Esophagus (tissue), 2 donors: ENCODE results near the gene FAAP20. TPM values are rescaled to one million over a fixed set of nuclear protein-coding genes. Genes with fewer than 3 reads are reported as not detected.

Source experiments
- H3K27ac ChIP-seq, 2 donors: one replicate each; pipeline ENCODE4 v1.5.1; 2013; ENCODE audit warnings: low read depth in 2 of 2, mild to moderate bottlenecking in 2 of 2, inconsistent platforms in 1 of 2, low read length in 1 of 2, moderate library complexity in 1 of 2
- H3K27me3 ChIP-seq, 2 donors: one replicate each; pipeline ENCODE4 v1.6.1; 2013; ENCODE audit warnings: low read length in 2 of 2, control low read depth in 1 of 2, mild to moderate bottlenecking in 1 of 2; ENCODE audit not compliant: insufficient read depth in 2 of 2, control insufficient read depth in 1 of 2
- H3K36me3 ChIP-seq, 2 donors: one replicate each; pipeline ENCODE4 v1.6.1; 2013; ENCODE audit warnings: low read length in 1 of 2; ENCODE audit not compliant: control insufficient read depth in 2 of 2, insufficient read depth in 2 of 2
- H3K4me1 ChIP-seq, 2 donors: one replicate each; pipeline ENCODE4 v1.6.1; 2013; ENCODE audit warnings: low read length in 1 of 2; ENCODE audit not compliant: control insufficient read depth in 2 of 2, insufficient read depth in 2 of 2
- H3K4me3 ChIP-seq, 2 donors: one replicate each; pipeline ENCODE4 v1.5.1; 2013; ENCODE audit warnings: low read length in 2 of 2, mild to moderate bottlenecking in 2 of 2, low read depth in 1 of 2, moderate library complexity in 1 of 2
- H3K9me3 ChIP-seq, 2 donors: one replicate each; pipeline ENCODE4 v1.6.1; 2013; ENCODE audit warnings: mild to moderate bottlenecking in 2 of 2, low read depth in 1 of 2, low read length in 1 of 2, moderate library complexity in 1 of 2; ENCODE audit not compliant: control insufficient read depth in 2 of 2, insufficient read depth in 1 of 2
- WGBS, 2 donors: extraction: QIAGEN DNeasy Blood & Tissue Kit; methylation state at CpG; one replicate each; pipeline ENCODE4 v1.1.7; 2013; 5-methylcytosine and 5-hydroxymethylcytosine counted together
- polyA plus RNA-seq, 2 donors: library from polyadenylated mRNA; stranded (reverse); fragments of 200-250 nt; gene quantifications; one replicate each; pipeline ENCODE4 v1.2.3, GENCODE V29; 2013
- donor health status: healthy with polysubstance abuse.
- donor health status: Bipolar disorder and iron deficiency.

FAAP20 gene
- polyA plus RNA-seq, 2 donors = 32.9 to 44.8 TPM

- H3K4me3 ChIP-seq = no peak overlapping the region
- WGBS, 2 donors = 64 to 67% methylated on average over 28 of the region's 28 CpGs
- H3K4me1 ChIP-seq = peaks cover 34 to 73% of the 10 kb centered on the region in 2 donors
- H3K36me3 ChIP-seq = peaks cover 0 to 10% of the 10 kb centered on the region in 2 donors
- peak overlapping the region in 1 of 2 donors; percentile 66 for H3K27ac ChIP-seq
- H3K9me3 ChIP-seq = no peaks in the 10 kb centered on the region
- H3K27me3 ChIP-seq = no peaks in the 10 kb centered on the region
Observed at GRCh38 chr1:2236695-2237677, 42.4 kb upstream of the FAAP20 start.

- Histone ChIP-seq H3K27ac (peak overlapping the region; percentile 90 to 92), H3K4me3 (no peak overlapping the region)
- 82 to 85% methylated on average over 22 of the region's 22 CpGs for WGBS, 2 donors
Observed at GRCh38 chr1:2235300-2235998, 40.9 kb upstream of the FAAP20 start.

GRCh38 chr1:2234762-2235113 lies 40.2 kb upstream of the FAAP20 start:
- Histone ChIP-seq H3K36me3 (peaks cover 0 to 7% of the 10 kb centered on the region in 2 donors), H3K27ac (peak overlapping the region; percentile 92 to 94), H3K27me3 (no peaks in the 10 kb centered on the region), H3K9me3 (no peaks in the 10 kb centered on the region), H3K4me3 (no peak overlapping the region), H3K4me1 (peaks cover 34 to 72% of the 10 kb centered on the region in 2 donors)
- WGBS, 2 donors = 39 to 49% methylated on average over 4 of the region's 4 CpGs

More at GRCh38 chr1:2235300-2235998, 40.9 kb upstream of the FAAP20 start:
- no peaks in the 10 kb centered on the region for H3K27me3 ChIP-seq
- peaks cover 34 to 78% of the 10 kb centered on the region in 2 donors for H3K4me1 ChIP-seq
- H3K9me3 ChIP-seq = no peaks in the 10 kb centered on the region
- H3K36me3 ChIP-seq = peaks cover 0 to 7% of the 10 kb centered on the region in 2 donors

GRCh38 chr1:2233997-2234761 lies 39.6 kb upstream of the FAAP20 start:
- Histone ChIP-seq H3K4me1 (peaks cover 30 to 66% of the 10 kb centered on the region in 2 donors), H3K4me3 (peak overlapping the region; percentile 5 to 11), H3K9me3 (no peaks in the 10 kb centered on the region), H3K36me3 (peaks cover 0 to 7% of the 10 kb centered on the region in 2 donors), H3K27me3 (no peaks in the 10 kb centered on the region), H3K27ac (peak overlapping the region; percentile 92 to 94)
- 15 to 20% methylated on average over 27 of the region's 27 CpGs for WGBS, 2 donors

GRCh38 chr1:2233468-2233867 lies 38.9 kb upstream of the FAAP20 start:
- Histone ChIP-seq H3K27ac (peak overlapping the region; percentile 92 to 94), H3K4me3 (no peak overlapping the region), H3K4me1 (peaks cover 26 to 62% of the 10 kb centered on the region in 2 donors), H3K27me3 (no peaks in the 10 kb centered on the region), H3K36me3 (peaks cover 0 to 6% of the 10 kb centered on the region in 2 donors), H3K9me3 (no peaks in the 10 kb centered on the region)
- WGBS, 2 donors = 64 to 67% methylated on average over 12 of the region's 12 CpGs

- Histone ChIP-seq H3K27me3 (no peaks in the 10 kb centered on the region), H3K4me3 (no peak overlapping the region), H3K27ac (peak overlapping the region; percentile 77 to 94), H3K4me1 (peaks cover 22 to 57% of the 10 kb centered on the region in 2 donors), H3K36me3 (peaks cover 0 to 3% of the 10 kb centered on the region in 2 donors), H3K9me3 (no peaks in the 10 kb centered on the region)
- 44 to 53% methylated on average over 23 of the region's 23 CpGs for WGBS, 2 donors
Observed at GRCh38 chr1:2232916-2233438, 38.4 kb upstream of the FAAP20 start.

- 30 to 46% methylated on average over 17 of the region's 17 CpGs for WGBS, 2 donors
- Histone ChIP-seq H3K27me3 (no peaks in the 10 kb centered on the region), H3K27ac (peak overlapping the region; percentile 77 to 94), H3K9me3 (no peaks in the 10 kb centered on the region), H3K36me3 (peaks cover 0 to 3% of the 10 kb centered on the region in 2 donors), H3K4me1 (peaks cover 22 to 53% of the 10 kb centered on the region in 2 donors), H3K4me3 (peak overlapping the region; percentile 20 to 61)
Observed at GRCh38 chr1:2232255-2232915, 37.8 kb upstream of the FAAP20 start.

GRCh38 chr1:2231532-2232254 lies 37.1 kb upstream of the FAAP20 start:
- Histone ChIP-seq H3K4me1 (peaks cover 18 to 49% of the 10 kb centered on the region in 2 donors), H3K27me3 (no peaks in the 10 kb centered on the region), H3K9me3 (no peaks in the 10 kb centered on the region), H3K27ac (peak overlapping the region; percentile 77 to 94), H3K36me3 (peaks cover 0 to 3% of the 10 kb centered on the region in 2 donors), H3K4me3 (peak overlapping the region; percentile 61 to 85)
- 9 to 19% methylated on average over 26 of the region's 26 CpGs for WGBS, 2 donors
